Urinary bladder (tissue), 4 donors: Measurements from ENCODE around the gene POU2F2. TPM values are rescaled to one million over a fixed set of nuclear protein-coding genes. Genes with fewer than 3 reads are reported as not detected.

Source experiments
- DNase-seq: peaks from one replicate; pipeline ENCODE4 v3.0.0-alpha.2; 2015; ENCODE audit errors: extremely low spot score
- H3K27ac ChIP-seq: one replicate; pipeline ENCODE4 v1.5.1; 2013; ENCODE audit warnings: low read depth, mild to moderate bottlenecking, moderate library complexity
- H3K36me3 ChIP-seq: one replicate; pipeline ENCODE4 v1.6.1; 2013; ENCODE audit warnings: mild to moderate bottlenecking, moderate library complexity; ENCODE audit not compliant: insufficient read depth
- H3K4me1 ChIP-seq: one replicate; pipeline ENCODE4 v1.6.1; 2013; ENCODE audit warnings: mild to moderate bottlenecking, moderate library complexity; ENCODE audit not compliant: insufficient read depth
- H3K4me3 ChIP-seq: one replicate; pipeline ENCODE4 v1.5.1; 2013; ENCODE audit warnings: low read depth, low read length
- WGBS: extraction: QIAGEN DNeasy Blood & Tissue Kit; methylation state at CpG from one replicate; pipeline ENCODE4 v1.1.7; 2013; 5-methylcytosine and 5-hydroxymethylcytosine counted together
- polyA plus RNA-seq: library from polyadenylated mRNA; stranded (reverse); fragments of 200-250 nt; gene quantifications from one replicate; pipeline ENCODE4 v1.2.3, GENCODE V29; 2013
- total RNA-seq: library from RNA; depleted of rRNA; stranded (reverse); fragments of >200 nt; gene quantifications from one replicate; pipeline ENCODE4 v1.2.3, GENCODE V29; 2014
- donor health status: healthy with polysubstance abuse.
- donor health status: healthy.

Gene POU2F2
- total and polyA plus RNA-seq, 2 donors = 0.95 to 4.4 TPM

GRCh38 chr19:42095142-42095813 lies 37.0 kb downstream of the POU2F2 start:
- H3K27ac ChIP-seq = no peak overlapping the region
- H3K4me3 ChIP-seq = no peak overlapping the region
- no peaks in the 10 kb centered on the region for H3K36me3 ChIP-seq
- no peak for DNase-seq
- H3K4me1 ChIP-seq = no peaks in the 10 kb centered on the region
- WGBS = 82% methylated on average over 36 of the region's 36 CpGs

DNA sequence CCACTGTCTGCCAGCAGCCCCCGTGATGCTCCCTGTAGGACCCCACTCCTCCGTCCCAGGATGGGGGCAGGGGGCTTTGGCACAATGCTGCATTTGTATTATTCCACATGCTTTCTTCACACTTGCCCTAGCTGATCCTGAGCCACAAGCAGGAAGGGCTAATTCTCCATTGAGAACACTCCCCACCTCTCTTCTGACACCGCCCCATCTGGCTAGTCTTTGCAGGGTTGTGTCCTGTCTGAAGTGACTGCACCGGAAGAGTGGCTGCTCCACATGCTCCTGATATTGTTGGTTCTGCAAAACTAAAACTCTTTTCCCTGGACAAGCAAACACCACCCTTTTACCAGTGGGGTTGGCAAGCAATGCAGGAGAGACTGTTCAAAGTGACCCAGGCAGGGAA lies 38.3 kb downstream of the POU2F2 start:
- 62% methylated on average over 4 of the region's 4 CpGs for WGBS
- H3K4me1 ChIP-seq = no peaks in the 10 kb centered on the region
- no peak for DNase-seq
- no peaks in the 10 kb centered on the region for H3K36me3 ChIP-seq
- no peak overlapping the region for H3K27ac ChIP-seq
- no peak overlapping the region for H3K4me3 ChIP-seq

GRCh38 chr19:42093505-42093904 lies 38.7 kb downstream of the POU2F2 start:
- 57% methylated on average over 4 of the region's 4 CpGs for WGBS
- DNase-seq = no peak
- Histone ChIP-seq H3K36me3 (no peaks in the 10 kb centered on the region), H3K4me1 (no peaks in the 10 kb centered on the region), H3K4me3 (no peak overlapping the region), H3K27ac (no peak overlapping the region)

- WGBS = 44% methylated on average over 5 of the region's 5 CpGs
- no peak for DNase-seq
- Histone ChIP-seq H3K27ac (no peak overlapping the region), H3K4me3 (no peak overlapping the region), H3K4me1 (no peaks in the 10 kb centered on the region), H3K36me3 (no peaks in the 10 kb centered on the region)
Observed at GRCh38 chr19:42092350-42092749, 39.9 kb downstream of the POU2F2 start.

- DNase-seq = no peak
- WGBS = 53% methylated on average over 10 of the region's 10 CpGs
- H3K36me3 ChIP-seq = no peaks in the 10 kb centered on the region
- no peak overlapping the region for H3K27ac ChIP-seq
- no peak overlapping the region for H3K4me3 ChIP-seq
- no peaks in the 10 kb centered on the region for H3K4me1 ChIP-seq
Observed at GRCh38 chr19:42091742-42092141, 40.5 kb downstream of the POU2F2 start.

DNA sequence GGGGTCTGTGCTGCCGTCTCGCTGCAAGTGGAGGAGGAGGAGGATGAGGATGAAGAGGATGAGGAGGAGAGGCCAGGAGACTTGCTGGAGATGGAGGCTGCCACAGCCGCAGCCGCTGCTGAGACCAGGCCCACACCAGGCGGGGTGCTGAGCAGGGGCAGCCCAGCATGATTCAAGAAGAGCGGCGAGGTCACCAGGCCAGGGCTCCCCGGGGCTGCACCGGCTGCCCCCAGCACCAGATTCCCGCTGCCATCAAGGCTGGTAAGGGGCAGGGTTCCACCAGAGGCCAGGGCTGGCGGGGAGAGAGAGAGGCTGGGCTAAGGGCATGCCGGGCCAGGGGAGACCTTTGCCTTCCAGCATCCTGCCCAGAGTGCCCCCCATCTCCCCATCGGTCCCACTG lies 40.9 kb downstream of the POU2F2 start:
- Histone ChIP-seq H3K4me3 (no peak overlapping the region), H3K27ac (no peak overlapping the region), H3K4me1 (no peaks in the 10 kb centered on the region), H3K36me3 (no peaks in the 10 kb centered on the region)
- no peak for DNase-seq
- WGBS = 87% methylated on average over 13 of the region's 13 CpGs

GRCh38 chr19:42090672-42091071 lies 41.6 kb downstream of the POU2F2 start:
- 54% methylated on average over 9 of the region's 9 CpGs for WGBS

DNA sequence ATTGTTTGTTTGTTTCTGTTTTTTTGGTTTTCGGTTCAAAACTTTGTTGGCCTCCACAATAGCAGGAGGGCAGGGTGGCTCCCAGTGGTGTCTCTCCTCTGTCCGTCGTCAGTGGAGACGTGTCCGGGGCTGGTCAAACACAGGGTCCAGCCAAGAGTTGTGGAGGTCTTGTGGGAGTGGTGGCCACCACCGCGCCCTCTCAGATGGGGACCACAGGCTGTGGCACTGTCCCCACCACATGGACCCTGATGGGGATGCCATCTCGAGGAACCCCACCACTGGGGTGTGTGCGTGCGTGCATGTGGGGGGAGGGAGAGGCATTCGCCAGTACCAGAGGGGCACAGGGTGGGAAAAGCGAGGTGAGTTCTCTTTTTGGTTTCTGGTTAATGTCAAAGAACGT lies 42.5 kb downstream of the POU2F2 start:
- Histone ChIP-seq H3K4me1 (no peaks in the 10 kb centered on the region), H3K4me3 (no peak overlapping the region), H3K36me3 (no peaks in the 10 kb centered on the region), H3K27ac (no peak overlapping the region)
- no peak for DNase-seq
- 88% methylated on average over 13 of the region's 13 CpGs for WGBS

More at GRCh38 chr19:42090672-42091071, 41.6 kb downstream of the POU2F2 start:
- no peaks in the 10 kb centered on the region for H3K36me3 ChIP-seq
- no peak overlapping the region for H3K27ac ChIP-seq
- no peak for DNase-seq
- no peak overlapping the region for H3K4me3 ChIP-seq
- H3K4me1 ChIP-seq = no peaks in the 10 kb centered on the region

DNA sequence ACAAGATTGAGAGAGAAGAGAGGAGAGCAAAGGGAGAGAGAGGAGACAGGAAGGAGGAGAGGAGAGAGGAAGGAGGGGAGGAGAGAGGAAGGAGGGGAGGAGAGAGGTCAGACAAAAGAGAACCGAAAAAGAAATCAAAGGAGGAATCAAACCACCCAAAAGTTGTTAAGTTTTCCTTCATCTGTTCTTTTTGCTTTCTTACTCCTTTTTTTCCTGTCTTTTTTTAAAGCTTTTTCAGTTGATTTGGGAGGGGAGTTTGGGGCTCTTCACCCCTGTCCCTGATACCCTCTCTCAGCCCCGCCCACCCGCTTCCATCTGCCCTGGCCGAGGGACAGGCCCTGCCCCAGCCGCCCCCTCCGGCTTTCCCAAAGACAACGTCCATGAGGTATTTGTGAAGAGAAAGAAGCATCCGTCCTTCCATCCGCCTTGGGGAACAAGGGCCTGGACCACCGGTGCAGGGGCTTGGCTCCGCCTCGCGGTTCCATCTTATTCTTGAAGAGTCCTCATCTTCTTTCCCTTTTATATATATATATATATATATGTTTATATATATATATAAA lies 43.0 kb downstream of the POU2F2 start:
- no peak overlapping the region for H3K27ac ChIP-seq

DNA sequence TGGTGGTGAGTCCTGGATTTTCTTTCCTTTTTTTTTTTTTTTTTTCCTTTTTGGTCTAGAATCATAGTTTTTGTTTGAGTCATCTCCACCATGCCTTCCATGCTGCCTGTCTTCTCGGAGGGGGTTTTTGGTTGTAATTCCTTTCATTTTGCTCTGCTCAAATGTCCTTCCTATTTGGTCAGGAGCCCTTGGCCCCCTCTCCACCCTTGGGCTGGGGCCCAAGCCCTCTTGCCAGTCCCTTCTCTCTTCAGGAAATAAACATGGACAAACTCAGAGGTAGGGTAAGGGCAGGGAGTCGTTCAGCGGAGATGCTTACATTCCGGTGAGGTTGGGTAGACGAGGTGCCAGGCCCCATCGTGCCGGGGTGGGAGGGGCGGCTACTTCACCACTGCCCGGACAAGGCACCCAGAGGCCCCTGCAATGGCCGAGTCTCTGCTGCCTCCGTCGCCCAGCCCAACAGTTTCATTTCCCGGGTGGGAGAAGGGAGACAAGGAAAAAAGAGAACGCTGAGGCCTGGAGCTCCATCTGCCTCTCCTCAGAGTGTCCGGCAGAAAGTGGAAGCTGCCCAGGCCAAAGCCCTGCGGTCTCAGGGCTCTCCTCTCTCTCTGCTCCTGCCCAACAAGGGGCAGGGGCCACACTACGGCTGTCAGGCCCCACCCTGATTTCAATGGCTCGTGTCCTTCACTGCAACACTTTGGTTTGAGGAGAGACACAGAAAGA lies 43.6 kb downstream of the POU2F2 start:
- no peak for DNase-seq
- WGBS = 59% methylated on average over 18 of the region's 18 CpGs
- no peaks in the 10 kb centered on the region for H3K4me1 ChIP-seq
- no peak overlapping the region for H3K4me3 ChIP-seq
- H3K27ac ChIP-seq = no peak overlapping the region
- H3K36me3 ChIP-seq = no peaks in the 10 kb centered on the region

More for the DNA sequence above, 43.0 kb downstream of the POU2F2 start:
- H3K4me1 ChIP-seq = no peaks in the 10 kb centered on the region
- no peaks in the 10 kb centered on the region for H3K36me3 ChIP-seq
- DNase-seq = no peak
- no peak overlapping the region for H3K4me3 ChIP-seq
- WGBS = 70% methylated on average over 13 of the region's 13 CpGs

GRCh38 chr19:42086770-42087550 lies 45.3 kb downstream of the POU2F2 start:
- H3K4me3 ChIP-seq = no peak overlapping the region
- no peaks in the 10 kb centered on the region for H3K36me3 ChIP-seq
- no peaks in the 10 kb centered on the region for H3K4me1 ChIP-seq
- no peak for DNase-seq
- H3K27ac ChIP-seq = no peak overlapping the region
- WGBS = 80% methylated on average over 11 of the region's 11 CpGs

GRCh38 chr19:42086188-42086736 lies 46.0 kb downstream of the POU2F2 start:
- Histone ChIP-seq H3K4me1 (no peaks in the 10 kb centered on the region), H3K4me3 (no peak overlapping the region), H3K27ac (no peak overlapping the region), H3K36me3 (no peaks in the 10 kb centered on the region)
- 83% methylated on average over 9 of the region's 9 CpGs for WGBS
- DNase-seq = no peak

DNA sequence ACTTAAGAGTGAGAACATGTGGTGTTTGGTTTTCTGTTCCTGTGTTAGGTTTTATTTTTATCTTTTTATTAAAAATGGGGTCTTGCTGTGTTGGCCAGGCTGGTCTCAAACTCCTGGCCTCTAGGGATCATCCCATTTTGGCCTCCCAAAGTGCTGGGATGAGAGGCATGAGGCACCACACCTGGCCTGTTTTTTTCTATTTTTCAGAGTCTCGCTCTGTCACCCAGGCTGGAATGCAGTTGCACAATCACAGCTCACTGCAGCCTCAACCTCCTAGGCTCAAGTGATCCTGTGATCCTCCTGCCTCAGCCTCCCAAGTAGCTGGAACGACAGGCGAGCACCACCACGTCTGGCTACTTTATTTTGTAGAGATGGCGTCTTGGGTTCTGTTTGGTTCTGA lies 48.7 kb downstream of the POU2F2 start:
- 96% methylated on average over 5 of the region's 5 CpGs for WGBS
- Histone ChIP-seq H3K4me3 (no peak overlapping the region), H3K27ac (no peak overlapping the region), H3K4me1 (no peaks in the 10 kb centered on the region), H3K36me3 (peaks cover 6% of the 10 kb centered on the region)
- no peak for DNase-seq
